ENCODE results near the gene DUSP22. TPM values are rescaled to one million over a fixed set of nuclear protein-coding genes. Genes with fewer than 3 reads are reported as not detected.

Gene DUSP22
- total and polyA plus RNA-seq, 2 of the 8 experiments (the other 6 are each of a cell fraction or from before 2014, with no cell fraction given), result 15.5 to 32.4 TPM

DNA sequence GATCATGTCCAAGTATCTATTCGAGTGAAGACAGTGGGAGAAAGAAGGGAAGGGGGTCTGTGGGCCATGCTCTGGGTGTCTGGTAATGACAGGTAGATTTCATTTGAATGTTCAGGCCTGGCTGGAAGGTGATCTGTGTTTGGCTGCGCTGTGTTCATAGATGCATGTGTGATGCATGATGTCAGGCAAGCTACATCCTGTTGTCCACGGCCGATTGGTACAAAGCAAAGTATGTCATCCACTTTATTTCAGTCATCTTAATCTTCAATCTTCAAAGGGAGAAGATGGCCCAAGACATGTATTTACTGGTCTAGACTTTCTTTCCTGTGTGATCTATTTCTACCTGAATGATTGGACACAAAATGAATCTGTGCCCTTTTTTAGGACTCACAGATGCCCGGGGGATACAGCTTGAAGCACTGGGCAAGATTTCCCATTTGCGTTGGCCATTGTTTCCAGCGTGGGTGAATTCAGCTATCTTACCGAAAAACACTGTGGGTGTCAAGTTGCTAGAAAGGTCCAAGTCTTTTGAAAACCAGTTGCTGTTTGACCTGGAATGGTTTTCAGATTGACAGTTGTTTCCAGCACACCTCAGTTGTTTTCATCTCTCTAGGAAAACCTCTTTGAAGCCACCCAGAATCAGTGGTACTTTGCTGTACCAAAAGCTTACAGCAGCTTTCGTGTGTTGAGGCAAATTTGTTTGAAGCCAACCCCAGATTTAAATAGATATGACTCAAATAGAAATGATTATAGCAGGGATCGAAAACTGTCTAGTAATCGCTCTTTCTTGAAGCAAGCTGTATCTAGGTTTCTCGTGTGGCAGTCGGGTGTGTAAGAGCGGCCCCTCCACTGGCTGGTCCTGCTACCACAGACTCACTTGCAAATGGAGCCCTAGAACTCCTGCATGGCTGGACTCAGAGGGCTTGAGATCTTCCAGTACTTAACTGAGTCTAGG is 27.2 kb downstream of the DUSP22 start:
- FAIRE-seq, result no peak
- Histone ChIP-seq H2BK5ac (ENCODE audit: low read depth, low read length) (no peak overlapping the region), H3K79me1 (ENCODE audit: low read depth, low read length) (no peaks in the 10 kb centered on the region), H3K23me2 (ENCODE audit: low read depth, low read length) (no peaks in the 10 kb centered on the region), H3K9me3 (ENCODE audit: insufficient read depth in 2 of 2, low read depth in 1 of 2, low read length in 1 of 2) (peaks cover 36 to 86% of the 10 kb centered on the region in 2 experiments), H3K4me1 (replicated peaks in 1 of 4; ENCODE audit: control insufficient read depth in 3 of 4, insufficient read depth in 4 of 4, low read length in 3 of 4) (peaks cover 0 to 5% (median 2%) of the 10 kb centered on the region in 4 experiments; a peak in 2 of 7 replicates), H4K5ac (ENCODE audit: insufficient read length, low read depth, low read length) (no peak overlapping the region), H3K4me3 (ENCODE audit: extremely low read depth in 1 of 4, insufficient read depth in 2 of 4, low read depth in 3 of 4, low read length in 4 of 4) (no peak overlapping the region), H2BK120ac (replicated peaks; ENCODE audit: low read depth, low read length) (no peak overlapping the region), H3K79me2 (ENCODE audit: control insufficient read depth in 1 of 2, insufficient read depth in 2 of 2, low read length in 2 of 2) (no peaks in the 10 kb centered on the region), H2BK15ac (ENCODE audit: low read length) (no peak overlapping the region), H2BK12ac (ENCODE audit: low read depth, low read length) (no peak overlapping the region), H4K20me1 (replicated peaks in 1 of 2; ENCODE audit: control insufficient read depth in 1 of 2, insufficient read depth in 2 of 2, low read length in 2 of 2) (peaks cover 0 to 2% of the 10 kb centered on the region in 2 experiments), H4K91ac (replicated peaks; ENCODE audit: insufficient read length, low read length) (no peak overlapping the region), H3K23ac (ENCODE audit: insufficient read length) (no peak overlapping the region), H3K4ac (replicated peaks; ENCODE audit: insufficient read length, low read depth, low read length) (no peak overlapping the region), H2BK20ac (ENCODE audit: low read length) (no peak overlapping the region), H3K14ac (ENCODE audit: insufficient read length) (no peak overlapping the region), H3K27me3 (replicated peaks in 1 of 4; ENCODE audit: control insufficient read depth in 3 of 4, extremely low read depth in 1 of 4, insufficient read depth in 3 of 4, low read length in 3 of 4) (no peaks in the 10 kb centered on the region; a peak in 2 of 7 replicates), H3K27ac (ENCODE audit: low read depth, low read length) (no peak overlapping the region), H3K9ac (replicated peaks in 1 of 4; ENCODE audit: extremely low read depth in 1 of 4, low read depth in 3 of 4, low read length in 3 of 4) (no peak overlapping the region), H2AK5ac (ENCODE audit: low read depth, low read length) (no peak overlapping the region), H4K8ac (ENCODE audit: extremely low read depth, insufficient read depth, low read length) (no peak overlapping the region), H3K56ac (replicated peaks; ENCODE audit: insufficient read length, low read depth, low read length) (no peak overlapping the region), H3K4me2 (ENCODE audit: insufficient read depth in 1 of 2, low read depth in 2 of 2, low read length in 2 of 2) (no peak overlapping the region), H3K36me3 (ENCODE audit: control insufficient read depth in 2 of 4, insufficient read depth in 4 of 4, low read length in 3 of 4) (no peaks in the 10 kb centered on the region), H2AFZ (ENCODE audit: low read length) (no peak overlapping the region), H3K18ac (ENCODE audit: extremely low read depth, low read length) (no peak overlapping the region)
- TF ChIP-seq, protein P1, sequence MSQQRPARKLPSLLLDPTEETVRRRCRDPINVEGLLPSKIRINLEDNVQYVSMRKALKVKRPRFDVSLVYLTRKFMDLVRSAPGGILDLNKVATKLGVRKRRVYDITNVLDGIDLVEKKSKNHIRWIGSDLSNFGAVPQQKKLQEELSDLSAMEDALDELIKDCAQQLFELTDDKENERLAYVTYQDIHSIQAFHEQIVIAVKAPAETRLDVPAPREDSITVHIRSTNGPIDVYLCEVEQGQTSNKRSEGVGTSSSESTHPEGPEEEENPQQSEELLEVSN (IDR thresholded peaks at IDR 0.05), result no peak
- DNase-seq (ENCODE audit: low read depth in 1 of 2, low spot score in 2 of 2), result no peak
- CTCF ChIA-PET (ENCODE audit: partially characterized antibody), result no interaction called here
- POLR2A ChIA-PET (ENCODE audit: partially characterized antibody), result no interaction called here
- whole genome bisulfite sequencing, 2 experiments (ENCODE audit: extremely low coverage in 1 of 2, insufficient coverage in 1 of 2, insufficient read length in 1 of 2, insufficient replicate concordance in 2 of 2, low coverage in 1 of 2, low lambda C conversion rate in 2 of 2, missing lambda C conversion rate in 1 of 2), result 90% methylated on average over 14 of the region's 14 CpGs; no CpG with 5 or more reads in 1 of the 2 experiments
